NT2/D1 (cell line): ENCODE results near the gene PARN.

Experiments used
- SUZ12 ChIP-seq: IDR thresholded peaks from 2 replicates; pipeline ENCODE4 v1.6.1; 2011; ENCODE audit not compliant: insufficient read length, insufficient read depth; ENCODE audit errors: extremely low read depth
- YY1 ChIP-seq: IDR thresholded peaks from 2 replicates; pipeline ENCODE4 v1.6.1; 2011; ENCODE audit not compliant: insufficient read length, insufficient read depth
- ZNF274 ChIP-seq: IDR thresholded peaks from 2 replicates; pipeline ENCODE4 v1.6.1; 2011; ENCODE audit warnings: mild to moderate bottlenecking, low read depth, low read length

DNA sequence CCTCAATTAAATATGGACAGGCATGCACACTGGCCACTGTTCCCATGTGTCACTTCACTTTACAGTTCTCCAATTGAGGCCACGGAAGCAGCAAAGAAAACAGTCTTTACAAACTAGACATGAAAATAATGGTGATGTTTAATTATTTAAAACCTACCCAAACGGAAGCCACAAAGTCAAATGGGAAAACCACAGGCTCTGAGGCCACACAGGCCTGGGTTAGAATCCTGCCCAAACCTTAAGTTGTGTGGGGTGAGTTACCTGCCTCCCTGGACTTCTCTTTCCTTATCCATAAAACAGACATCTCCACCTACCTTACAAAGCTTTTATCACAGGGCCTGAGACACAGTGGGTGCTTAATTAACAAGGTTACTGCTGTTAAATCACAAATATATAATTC lies 137.4 kb downstream of the PARN start:
- TF ChIP-seq YY1: no peak
- TF ChIP-seq SUZ12: no peak
- no peak for TF ChIP-seq ZNF274
